Right lobe of liver (tissue), 4 donors: ENCODE results near the gene GPR155.

ENCODE experiments used
- CTCF ChIP-seq, 4 donors: fragments of 200-600 bp in 3 of 4; fragments of 450-650 bp in 1 of 4; IDR thresholded peaks; one replicate each; pipeline versions ENCODE4 v1.5.1 to v1.8.0; 2016 to 2022; ENCODE audit warnings: antibody characterized with exemption in 4 of 4, mild to moderate bottlenecking in 2 of 4
- POLR2A ChIP-seq: fragments of 450-650 bp; IDR thresholded peaks from one replicate; pipeline ENCODE4 v1.6.1; 2017; ENCODE audit warnings: antibody characterized with exemption, mild to moderate bottlenecking
- donor health status: DM: no; HTN: no; CAD: no.
- donor health status: DM: no; HTN: no; CAD: no.
- donor health status: DM: no; HTN: yes; CAD: no.

GRCh38 chr2:174516501-174517378, 29.9 kb upstream of the GPR155 start:
- TF ChIP-seq POLR2A (no peak), CTCF (IDR thresholded peaks at IDR 0.05) (no peak)
